ENCODE measurements around the gene TMC7. TPM values are rescaled to one million over a fixed set of nuclear protein-coding genes. Genes with fewer than 3 reads are reported as not detected.

Gene TMC7
- total and polyA plus RNA-seq, 4 donors, result 1.5 to 7.0 (median 3.0) TPM

DNA sequence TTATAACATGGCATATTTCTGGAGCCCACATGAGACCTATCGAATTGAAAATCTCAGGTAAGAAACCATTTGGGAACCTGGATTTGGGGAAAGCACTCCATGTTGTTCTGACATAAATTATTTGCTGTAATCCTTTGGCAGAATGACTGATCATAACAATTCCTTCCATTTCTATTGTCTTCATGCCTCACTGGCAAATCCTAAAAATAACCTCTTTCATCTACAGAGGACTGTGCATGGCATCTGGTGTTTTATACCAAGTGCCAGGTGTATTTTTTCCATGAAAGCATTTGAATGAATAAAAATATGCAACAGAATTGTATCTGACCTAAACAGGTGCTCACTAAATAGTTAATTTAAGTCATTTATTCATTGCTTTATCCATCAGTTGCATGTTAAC, 50.0 kb downstream of the TMC7 start:
- 98 to 100% methylated on average over 1 of the region's 1 CpG for WGBS, 2 donors
- peaks cover 0 to 4% (median under 1%) of the 10 kb centered on the region in 4 donors for H3K9me3 ChIP-seq (ENCODE audit: control insufficient read depth in 4 of 4, insufficient read depth in 3 of 4, low read length in 3 of 4)
- H3K27me3 ChIP-seq (ENCODE audit: control insufficient read depth in 3 of 3, insufficient read depth in 3 of 3, low read length in 2 of 3), result no peaks in the 10 kb centered on the region
- no peak overlapping the region for H3K4me3 ChIP-seq
- TF ChIP-seq, protein P1, sequence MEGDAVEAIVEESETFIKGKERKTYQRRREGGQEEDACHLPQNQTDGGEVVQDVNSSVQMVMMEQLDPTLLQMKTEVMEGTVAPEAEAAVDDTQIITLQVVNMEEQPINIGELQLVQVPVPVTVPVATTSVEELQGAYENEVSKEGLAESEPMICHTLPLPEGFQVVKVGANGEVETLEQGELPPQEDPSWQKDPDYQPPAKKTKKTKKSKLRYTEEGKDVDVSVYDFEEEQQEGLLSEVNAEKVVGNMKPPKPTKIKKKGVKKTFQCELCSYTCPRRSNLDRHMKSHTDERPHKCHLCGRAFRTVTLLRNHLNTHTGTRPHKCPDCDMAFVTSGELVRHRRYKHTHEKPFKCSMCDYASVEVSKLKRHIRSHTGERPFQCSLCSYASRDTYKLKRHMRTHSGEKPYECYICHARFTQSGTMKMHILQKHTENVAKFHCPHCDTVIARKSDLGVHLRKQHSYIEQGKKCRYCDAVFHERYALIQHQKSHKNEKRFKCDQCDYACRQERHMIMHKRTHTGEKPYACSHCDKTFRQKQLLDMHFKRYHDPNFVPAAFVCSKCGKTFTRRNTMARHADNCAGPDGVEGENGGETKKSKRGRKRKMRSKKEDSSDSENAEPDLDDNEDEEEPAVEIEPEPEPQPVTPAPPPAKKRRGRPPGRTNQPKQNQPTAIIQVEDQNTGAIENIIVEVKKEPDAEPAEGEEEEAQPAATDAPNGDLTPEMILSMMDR (IDR thresholded peaks at IDR 0.05; ENCODE audit: control extremely low read depth, extremely low read depth), result no peak
- H3K36me3 ChIP-seq (ENCODE audit: control insufficient read depth in 4 of 4, insufficient read depth in 4 of 4, low read length in 4 of 4), result peaks cover 0 to 8% (median 0%) of the 10 kb centered on the region in 4 donors
- ATAC-seq (ENCODE audit: insufficient read depth, low FRiP score) (no peak), DNase-seq (no peak)
- no peak overlapping the region for H3K9ac ChIP-seq (ENCODE audit: insufficient read depth in 1 of 2, low read length in 2 of 2)
- H3K4me1 ChIP-seq (ENCODE audit: control insufficient read depth in 5 of 5, insufficient read depth in 5 of 5, low read length in 5 of 5), result no peaks in the 10 kb centered on the region
- H3K27ac ChIP-seq (ENCODE audit: low read depth in 1 of 2, low read length in 1 of 2), result no peak overlapping the region

DNA sequence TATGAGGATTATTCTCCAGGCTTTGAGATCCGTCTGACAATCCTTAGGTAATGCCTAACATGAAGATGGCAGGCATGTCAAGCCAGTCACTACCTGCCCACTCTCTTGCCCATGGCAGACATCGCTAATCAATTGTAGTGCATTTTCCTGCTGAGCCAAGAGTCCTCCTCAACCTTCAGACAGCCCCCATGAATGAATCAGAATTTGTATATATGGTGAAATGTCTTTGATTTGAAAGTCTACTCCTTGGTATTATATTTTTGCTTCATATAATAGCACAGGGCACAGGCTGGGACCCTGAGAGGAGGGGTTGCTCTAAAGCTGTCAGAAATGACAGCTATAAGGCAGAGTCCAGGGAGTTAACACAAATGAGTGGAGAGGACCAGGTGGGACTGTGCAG, 56.7 kb downstream of the TMC7 start:
- no peak overlapping the region for H3K4me3 ChIP-seq
- H3K9me3 ChIP-seq (ENCODE audit: control insufficient read depth in 4 of 4, insufficient read depth in 3 of 4, low read length in 3 of 4), result peaks cover 0 to 2% (median under 1%) of the 10 kb centered on the region in 4 donors
- peaks cover 0 to 8% (median 1%) of the 10 kb centered on the region in 4 donors for H3K36me3 ChIP-seq (ENCODE audit: control insufficient read depth in 4 of 4, insufficient read depth in 4 of 4, low read length in 4 of 4)
- TF ChIP-seq, protein P1 (IDR thresholded peaks at IDR 0.05; ENCODE audit: control extremely low read depth, extremely low read depth), result no peak
- no peak overlapping the region for H3K9ac ChIP-seq (ENCODE audit: insufficient read depth in 1 of 2, low read length in 2 of 2)
- ATAC-seq (ENCODE audit: insufficient read depth, low FRiP score) (no peak), DNase-seq (no peak)
- no peak overlapping the region for H3K27ac ChIP-seq (ENCODE audit: low read depth in 1 of 2, low read length in 1 of 2)
- H3K27me3 ChIP-seq (ENCODE audit: control insufficient read depth in 3 of 3, insufficient read depth in 3 of 3, low read length in 2 of 3), result no peaks in the 10 kb centered on the region
- H3K4me1 ChIP-seq (ENCODE audit: control insufficient read depth in 5 of 5, insufficient read depth in 5 of 5, low read length in 5 of 5), result no peaks in the 10 kb centered on the region
- 98 to 99% methylated on average over 2 of the region's 2 CpGs for WGBS, 2 donors

DNA sequence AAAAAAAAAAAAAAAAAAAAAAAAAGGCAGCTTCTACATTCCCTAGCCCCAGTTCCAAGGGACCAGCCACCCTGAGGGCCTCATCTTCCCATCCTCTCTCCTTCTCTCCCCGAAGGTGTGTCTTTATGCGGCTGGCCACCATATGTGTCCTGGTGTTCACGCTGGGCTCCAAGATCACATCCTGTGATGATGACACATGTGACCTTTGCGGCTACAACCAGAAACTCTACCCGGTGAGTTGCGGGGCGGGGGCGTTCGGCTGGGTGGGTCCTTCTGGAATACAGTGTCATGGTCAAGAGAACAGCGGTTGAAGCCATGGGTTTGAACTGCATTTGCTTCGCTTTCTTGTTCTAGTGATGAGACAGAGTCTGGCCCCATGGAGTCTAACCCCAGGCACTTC, 61.0 kb downstream of the TMC7 start:
- Histone ChIP-seq H3K36me3 (ENCODE audit: control insufficient read depth in 4 of 4, insufficient read depth in 4 of 4, low read length in 4 of 4) (peaks cover 0 to 10% (median 1%) of the 10 kb centered on the region in 4 donors), H3K4me3 (no peak overlapping the region), H3K9ac (ENCODE audit: insufficient read depth in 1 of 2, low read length in 2 of 2) (no peak overlapping the region), H3K27me3 (ENCODE audit: control insufficient read depth in 3 of 3, insufficient read depth in 3 of 3, low read length in 2 of 3) (no peaks in the 10 kb centered on the region), H3K27ac (ENCODE audit: low read depth in 1 of 2, low read length in 1 of 2) (no peak overlapping the region), H3K9me3 (ENCODE audit: control insufficient read depth in 4 of 4, insufficient read depth in 3 of 4, low read length in 3 of 4) (no peaks in the 10 kb centered on the region), H3K4me1 (ENCODE audit: control insufficient read depth in 5 of 5, insufficient read depth in 5 of 5, low read length in 5 of 5) (no peaks in the 10 kb centered on the region)
- ATAC-seq (ENCODE audit: insufficient read depth, low FRiP score) (no peak), DNase-seq (no peak)
- TF ChIP-seq, protein P1 (IDR thresholded peaks at IDR 0.05; ENCODE audit: control extremely low read depth, extremely low read depth), result no peak
- WGBS, 2 donors, result 93 to 97% methylated on average over 11 of the region's 11 CpGs

DNA sequence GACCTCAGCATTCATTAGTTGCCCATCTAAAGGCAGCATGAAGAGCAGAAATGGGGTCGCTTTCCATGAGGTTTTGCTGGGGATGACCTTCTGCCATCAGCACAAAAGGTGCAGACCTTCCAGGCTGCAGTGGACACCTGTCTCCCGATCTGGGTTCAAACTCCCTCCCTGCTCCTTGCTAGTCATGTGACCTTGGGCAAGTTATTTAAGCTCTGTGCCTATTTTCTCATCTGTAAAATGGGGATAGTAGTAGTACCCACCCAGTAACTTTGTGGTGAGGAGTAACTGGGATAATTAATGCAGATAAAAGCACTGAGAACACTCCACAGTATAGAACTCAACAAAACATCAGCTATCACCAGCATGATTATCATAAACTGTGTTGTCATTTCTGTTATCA, 62.3 kb downstream of the TMC7 start:
- no peak overlapping the region for H3K9ac ChIP-seq (ENCODE audit: insufficient read depth in 1 of 2, low read length in 2 of 2)
- no peak overlapping the region for H3K4me3 ChIP-seq
- DNase-seq (no peak), ATAC-seq (ENCODE audit: insufficient read depth, low FRiP score) (no peak)
- 95 to 98% methylated on average over 2 of the region's 2 CpGs for WGBS, 2 donors
- H3K4me1 ChIP-seq (ENCODE audit: control insufficient read depth in 5 of 5, insufficient read depth in 5 of 5, low read length in 5 of 5), result no peaks in the 10 kb centered on the region
- H3K36me3 ChIP-seq (ENCODE audit: control insufficient read depth in 4 of 4, insufficient read depth in 4 of 4, low read length in 4 of 4), result peaks cover 0 to 8% (median 0%) of the 10 kb centered on the region in 4 donors
- no peaks in the 10 kb centered on the region for H3K27me3 ChIP-seq (ENCODE audit: control insufficient read depth in 3 of 3, insufficient read depth in 3 of 3, low read length in 2 of 3)
- H3K9me3 ChIP-seq (ENCODE audit: control insufficient read depth in 4 of 4, insufficient read depth in 3 of 4, low read length in 3 of 4), result no peaks in the 10 kb centered on the region
- no peak overlapping the region for H3K27ac ChIP-seq (ENCODE audit: low read depth in 1 of 2, low read length in 1 of 2)
- TF ChIP-seq, protein P1 (IDR thresholded peaks at IDR 0.05; ENCODE audit: control extremely low read depth, extremely low read depth), result no peak
